HTR-8/SVneo (cell line): ENCODE data around the gene CMKLR1.

ENCODE experiments used
- DNase-seq: peaks from one replicate; pipeline ENCODE4 v3.0.0; 2011; ENCODE audit warnings: low spot score, mixed read lengths; ENCODE audit not compliant: insufficient read length
- FAIRE-seq: peaks from 2 replicates; lab custom pipeline; 2011; peaks lifted over from hg19 to GRCh38; lab: Jason Lieb, UNC

CMKLR1 gene

DNA sequence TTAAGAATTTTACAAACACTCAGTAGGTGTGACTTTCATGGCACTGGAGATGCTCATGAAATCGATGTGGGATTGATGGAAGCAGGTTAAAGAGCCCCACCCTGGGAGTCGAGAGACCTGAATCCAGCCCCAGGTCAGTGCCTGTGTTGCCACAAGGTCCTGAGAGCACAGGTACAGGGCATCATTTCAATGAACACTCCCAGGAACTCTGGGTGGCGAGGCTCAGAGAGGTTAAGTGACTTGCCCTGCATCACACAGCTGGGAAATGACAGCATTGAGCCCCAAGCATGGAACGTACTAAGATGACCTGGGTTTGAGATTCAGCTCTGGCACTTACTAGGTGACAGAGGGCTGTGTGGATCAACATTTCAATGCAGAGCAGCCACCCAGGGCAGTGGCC, 98.2 kb downstream of the CMKLR1 start:
- DNase-seq = no peak

DNA sequence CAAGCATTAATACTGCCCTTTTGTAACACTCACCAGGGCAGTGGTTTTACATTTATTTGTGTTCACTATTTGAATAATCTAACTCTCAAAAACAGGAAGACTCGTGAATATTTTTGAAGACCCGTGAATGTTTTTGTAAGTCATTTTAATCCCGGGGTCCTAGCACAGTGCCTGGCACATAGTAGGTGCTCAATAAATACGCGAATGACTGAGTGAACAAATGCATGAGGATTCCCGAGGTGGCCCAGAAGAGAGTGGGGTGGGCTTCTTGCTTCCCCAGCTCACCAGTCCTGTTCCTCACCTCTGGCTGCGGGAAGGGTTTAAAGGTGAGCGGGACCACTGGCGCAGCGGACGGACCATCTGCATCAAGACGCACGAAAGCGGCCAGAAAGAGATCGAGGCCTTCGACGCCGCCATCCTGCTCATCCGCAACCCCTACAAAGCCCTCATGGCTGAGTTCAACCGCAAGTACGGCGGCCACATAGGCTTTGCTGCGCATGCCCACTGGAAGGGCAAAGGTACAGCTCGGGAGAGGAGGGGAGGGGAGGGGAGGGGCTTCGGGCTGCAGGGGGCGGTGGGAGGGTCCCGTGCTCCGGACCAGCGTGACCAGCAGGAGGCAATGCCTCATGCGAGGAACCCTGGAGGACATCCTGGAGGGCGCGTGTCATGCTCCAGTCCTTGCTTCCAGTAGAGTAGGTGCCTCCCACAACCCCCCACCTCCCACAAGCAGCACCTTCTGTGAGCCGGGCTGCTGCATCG, 98.9 kb downstream of the CMKLR1 start:
- no peak for DNase-seq
- FAIRE-seq = no peak

More for the DNA sequence above, 98.2 kb downstream of the CMKLR1 start:
- no peak for FAIRE-seq

- no peak for FAIRE-seq
- no peak for DNase-seq
These were observed 99.7 kb downstream of the CMKLR1 start for GRCh38 chr12:108239378-108239777.

GRCh38 chr12:108238474-108238873, 100.6 kb downstream of the CMKLR1 start:
- DNase-seq = no peak
- no peak for FAIRE-seq
